K562 (cell line): ENCODE measurements around the gene SYNE2. TPM values are rescaled to one million over a fixed set of nuclear protein-coding genes. Genes with fewer than 3 reads are reported as not detected.

Experiments
- ATAC-seq: fragments of 200-7000 bp; cut with Tn5 transposase; 3 replicates; pipeline ENCODE4 v1.9.1; 2020; ENCODE audit warnings: moderate library complexity
- BruUV-seq: library from RNA; stranded (reverse); fragments of 400-500 nt; replicated peaks from 2 replicates; lab custom pipeline; 2021; lab: Mats Ljungman, UMichigan
- CTCF ChIA-PET: fragments of 300-600 bp; formaldehyde crosslinking; extraction: SDS; loops from one replicate; lab custom pipeline; 2021; ENCODE audit warnings: low intra/inter-chr PET ratio; lab: Yijun Ruan, JAX
- POLR2A ChIA-PET: fragments of 300-600, 350-650 bp; sonication (Branson Sonifier 250); formaldehyde crosslinking; extraction: SDS; loops from one replicate; lab custom pipeline; 2021; ENCODE audit warnings: antibody characterized with exemption, inconsistent platforms; lab: Yijun Ruan, JAX
- DNase-seq, 4 experiments: peaks; one replicate each; pipeline versions ENCODE4 v3.0.0 to v3.0.0-alpha.2; 2011 to 2018; ENCODE audit warnings: low spot score in 3 of 4, mixed read lengths in 3 of 4; ENCODE audit errors: extremely low read depth in 1 of 4
- FAIRE-seq: peaks from 2 replicates; lab custom pipeline; 2011; peaks lifted over from hg19 to GRCh38; lab: Jason Lieb, UNC
- H2AFZ ChIP-seq: 2 replicates; pipeline ENCODE4 v1.6.0; 2011; ENCODE audit warnings: low read depth, low read length, control low read depth, inconsistent platforms
- H3K27ac ChIP-seq: fragments of 200-600 bp; 3 replicates; pipeline ENCODE4 v1.8.0; 2011; ENCODE audit warnings: low read depth, mild to moderate bottlenecking, control low read depth, inconsistent platforms, low read length, moderate library complexity, mixed read lengths; ENCODE audit errors: extremely low read depth
- H3K27me3 ChIP-seq, 2 experiments: fragments of 300-600 bp in 1 of 2; 2 replicates in 1 of 2; 3 replicates in 1 of 2; pipeline versions ENCODE4 v1.6.0 to v1.8.0; 2011; ENCODE audit warnings: inconsistent platforms in 2 of 2, low read length in 2 of 2, mild to moderate bottlenecking in 1 of 2, mixed read lengths in 1 of 2, moderate library complexity in 1 of 2; ENCODE audit not compliant: control insufficient read depth in 2 of 2, insufficient read depth in 2 of 2
- H3K36me3 ChIP-seq: fragments of 300-600 bp; 3 replicates; pipeline ENCODE4 v1.8.0; 2011; ENCODE audit warnings: mild to moderate bottlenecking, low read length, inconsistent platforms; ENCODE audit not compliant: control insufficient read depth, insufficient read depth
- H3K4me1 ChIP-seq, 2 experiments: fragments of 200-600 bp in 1 of 2; replicated peaks in 1 of 2; 2 replicates in 1 of 2; 3 replicates in 1 of 2; pipeline versions ENCODE4 v1.5.1 to v1.8.0; 2011; ENCODE audit warnings: inconsistent platforms in 2 of 2, low read length in 2 of 2, mild to moderate bottlenecking in 1 of 2, mixed read lengths in 1 of 2, moderate library complexity in 1 of 2; ENCODE audit not compliant: control insufficient read depth in 2 of 2, insufficient read depth in 2 of 2
- H3K4me2 ChIP-seq: 2 replicates; pipeline ENCODE4 v1.6.1; 2011; ENCODE audit warnings: low read length, control low read depth, inconsistent platforms, mixed read lengths; ENCODE audit not compliant: insufficient read depth
- H3K4me3 ChIP-seq: fragments of 200-600 bp; sonication (generic), shearing (Covaris generic); 2 replicates; pipeline ENCODE4 v1.5.1; 2016; ENCODE audit warnings: control low read depth, inconsistent platforms
- H3K79me2 ChIP-seq: fragments of 200-600 bp; 3 replicates; pipeline ENCODE4 v1.8.0; 2011; ENCODE audit warnings: low read length, inconsistent platforms; ENCODE audit not compliant: control insufficient read depth, insufficient read depth
- H3K9ac ChIP-seq, 2 experiments: 2 replicates each; pipeline versions ENCODE4 v1.6.0 to v1.6.1; 2011; ENCODE audit warnings: low read depth in 2 of 2, low read length in 2 of 2, control low read depth in 1 of 2, inconsistent platforms in 1 of 2, mild to moderate bottlenecking in 1 of 2, mixed read lengths in 1 of 2; ENCODE audit not compliant: insufficient read depth in 1 of 2
- H3K9me1 ChIP-seq: one replicate; pipeline ENCODE4 v1.6.0; 2011; ENCODE audit warnings: inconsistent platforms, mild to moderate bottlenecking, low read length, moderate library complexity; ENCODE audit not compliant: control insufficient read depth, insufficient read depth
- H3K9me3 ChIP-seq: replicated peaks from 2 replicates; pipeline ENCODE4 v1.5.1; 2011; ENCODE audit warnings: low read depth, low read length, inconsistent platforms; ENCODE audit not compliant: control insufficient read depth, insufficient read depth
- H4K20me1 ChIP-seq: replicated peaks from 2 replicates; pipeline ENCODE4 v1.6.1; 2011; ENCODE audit warnings: low read length, inconsistent platforms, mixed read lengths; ENCODE audit not compliant: control insufficient read depth, insufficient read depth
- FOXP4 ChIP-seq: sonication (generic); formaldehyde crosslinking; IDR thresholded peaks from 2 replicates; pipeline ENCODE4 v1.8.0; 2022; ENCODE audit warnings: mild to moderate bottlenecking, missing genetic modification reagents, borderline replicate concordance
- HDGF ChIP-seq: fragments of 450-650 bp; IDR thresholded peaks from 2 replicates; pipeline ENCODE4 v1.6.1; 2016
- NR2C1 ChIP-seq, 2 experiments: fragments of 450-650 bp; IDR thresholded peaks; 2 replicates each; pipeline ENCODE4 v1.6.1; 2017; ENCODE audit warnings: mild to moderate bottlenecking in 2 of 2, antibody characterized with exemption in 1 of 2, inconsistent platforms in 1 of 2, missing compliant biosample characterization in 1 of 2, missing genetic modification characterization in 1 of 2
- PTBP1 ChIP-seq: fragments of 200-400 bp; formaldehyde crosslinking; IDR thresholded peaks from 2 replicates; pipeline ENCODE4 v1.6.1; 2017; ENCODE audit warnings: low read depth, low read length
- ZNF23 ChIP-seq: fragments of 250-450 bp; sonication (Bioruptor Pico); IDR thresholded peaks from 2 replicates; pipeline ENCODE4 v1.4.0; 2020; ENCODE audit warnings: mild to moderate bottlenecking
- ZNF444 ChIP-seq: fragments of 250-450 bp; sonication (Bioruptor Pico); IDR thresholded peaks from 2 replicates; pipeline ENCODE4 v1.4.0; 2020; ENCODE audit warnings: mild to moderate bottlenecking, moderate library complexity
- WGBS: fragments of 100-300 bp; shearing (Covaris generic); methylation state at CpG from one replicate; pipeline ENCODE4 v1.1.6; 2016; ENCODE audit warnings: low coverage, mixed read lengths; ENCODE audit not compliant: insufficient coverage; ENCODE audit errors: missing lambda C conversion rate; 5-methylcytosine and 5-hydroxymethylcytosine counted together
- in situ Hi-C: fragments of 300-500 bp; cut with MboI; formaldehyde crosslinking; loops from 4 replicates; pipeline ENCODE4 v1.15.0; 2018; ENCODE audit warnings: inconsistent platforms, mixed read lengths
- intact Hi-C: fragments of 100-400 bp; cut with micrococcal nuclease; formaldehyde crosslinking; loops from 2 replicates; pipeline ENCODE4 v1.14.2; 2022
- polyA plus RNA-seq, 8 experiments: library from polyadenylated mRNA; depleted of rRNA in 4 of 8; stranded (reverse) in 5 of 8; unstranded in 3 of 8; fragments of >200 nt; fragmentation: Nextera tagmentation in 2 of 8; fragmentation: Illumina TruSeq in 1 of 8; extraction: Ambion mirVana in 2 of 8; extraction: Trizol in 1 of 8; gene quantifications; 2 replicates each; pipeline versions ENCODE4 v1.2.1 to v1.2.3, GENCODE V29; 2011 to 2014; ENCODE audit warnings: inconsistent platforms in 1 of 8, missing spikeins in 1 of 8
- total RNA-seq, 7 experiments: library from RNA; depleted of rRNA in 6 of 7; stranded (reverse); fragments of >200 nt in 6 of 7; fragmentation: Illumina TruSeq in 2 of 7; extraction: Trizol in 2 of 7; gene quantifications; 2 replicates each; pipeline versions ENCODE4 v1.2.1 to v1.2.3, GENCODE V29; 2011 to 2021; ENCODE audit warnings: low replicate concordance in 1 of 7

Gene SYNE2
- total and polyA plus RNA-seq, 9 of the 15 experiments (the other 6 are each of a cell fraction or from before 2014, with no cell fraction given): 0.06 to 0.53 (median 0.11) TPM

- Histone ChIP-seq H3K9me1 (no peaks in the 10 kb centered on the region), H3K79me2 (no peaks in the 10 kb centered on the region), H3K4me2 (no peak overlapping the region), H4K20me1 (no peaks in the 10 kb centered on the region), H2AFZ (no peak overlapping the region), H3K36me3 (no peaks in the 10 kb centered on the region), H3K27ac (no peak overlapping the region), H3K4me1 (no peaks in the 10 kb centered on the region), H3K9ac (no peak overlapping the region), H3K9me3 (no peaks in the 10 kb centered on the region), H3K27me3 (peaks cover 0 to 6% of the 10 kb centered on the region in 2 experiments; a peak in 1 of 5 replicates), H3K4me3 (no peak overlapping the region)
- in situ Hi-C loops (no loop called here), intact Hi-C loops (no loop called here)
- DNase-seq (no peak), ATAC-seq (no peak), FAIRE-seq (no peak)
- 2% methylated on average over 10 of the region's 10 CpGs for WGBS
- no TSS peak for BruUV-seq
- POLR2A ChIA-PET: interaction anchor here (0.7 to 1.3 kb wide), 2 partner anchors 10 to 334 kb away, joined by 3 read pairs; no protein-coding TSS in a partner anchor
- TF ChIP-seq FOXP4 (CRISPR knock-in tag) (no peak), NR2C1 (IDR thresholded peaks at IDR 0.05) (no peak), NR2C1 (tag; IDR thresholded peaks at IDR 0.05) (no peak), PTBP1 (no peak), HDGF (no peak), ZNF23 (CRISPR knock-in tag) (no peak), ZNF444 (no peak)
- CTCF ChIA-PET: no interaction called here
Measured at GRCh38 chr14:63996625-63997220, 143.9 kb downstream of the SYNE2 start.
